EL (cell line): Measurements from ENCODE around the gene STMP1.
A peak's percentile ranks its signal among the peaks of the same experiment; 100 is the strongest.
"Not testable (repeated sequence)": the region's sequence is repeated elsewhere in the genome, so short reads cannot be mapped to it uniquely, and the experiment has no call there.

ENCODE experiments used
- DNase-seq: peaks from one replicate; pipeline ENCODE4 v3.0.0-alpha.2; 2016

Gene STMP1

GRCh38 chr7:135662373-135663114, at the start of gene STMP1:
STMP1 (plus strand) TSS chr7:135662514.
- DNase-seq, result peak; percentile 93

DNA sequence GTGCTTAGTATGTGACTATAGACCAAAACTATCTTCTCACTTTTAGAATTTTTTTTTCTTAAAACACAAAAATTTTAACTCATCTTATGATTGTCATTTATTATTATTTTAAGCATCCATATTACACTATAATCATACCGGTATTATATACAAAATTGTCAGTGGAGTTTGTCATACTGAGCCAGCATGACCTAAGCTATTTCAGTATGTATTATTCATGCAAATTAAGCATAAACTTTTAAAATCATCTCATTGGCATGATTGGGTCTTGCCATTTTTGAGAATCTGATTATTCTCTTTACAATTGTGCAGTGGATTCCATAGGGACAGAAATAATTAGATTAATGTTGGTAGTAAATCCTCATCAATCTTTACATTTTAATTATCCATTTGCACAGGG, 46.2 kb upstream of the STMP1 start:
- no peak for DNase-seq

DNA sequence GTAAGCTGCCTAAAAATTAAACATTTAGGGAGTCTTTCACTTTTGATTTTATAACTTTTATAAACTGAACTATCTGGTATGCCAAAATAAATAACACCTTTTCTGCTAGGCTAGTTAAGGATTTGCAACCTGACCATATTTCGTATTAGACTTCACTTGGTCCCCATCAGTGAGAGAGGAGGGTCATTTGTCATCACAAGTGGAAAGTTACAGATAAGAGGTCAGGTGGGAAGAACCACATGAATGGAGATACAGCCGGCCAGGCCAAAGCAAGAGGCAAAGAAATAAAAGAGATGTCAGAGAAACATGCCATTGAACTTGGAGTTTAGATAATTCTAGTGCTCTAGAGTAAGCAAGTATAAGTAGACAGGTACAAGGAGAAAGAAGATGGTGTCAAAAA, 44.5 kb upstream of the STMP1 start:
- no peak for DNase-seq

- DNase-seq, result no peak
Measured at GRCh38 chr7:135618510-135618909, 43.8 kb upstream of the STMP1 start.

DNA sequence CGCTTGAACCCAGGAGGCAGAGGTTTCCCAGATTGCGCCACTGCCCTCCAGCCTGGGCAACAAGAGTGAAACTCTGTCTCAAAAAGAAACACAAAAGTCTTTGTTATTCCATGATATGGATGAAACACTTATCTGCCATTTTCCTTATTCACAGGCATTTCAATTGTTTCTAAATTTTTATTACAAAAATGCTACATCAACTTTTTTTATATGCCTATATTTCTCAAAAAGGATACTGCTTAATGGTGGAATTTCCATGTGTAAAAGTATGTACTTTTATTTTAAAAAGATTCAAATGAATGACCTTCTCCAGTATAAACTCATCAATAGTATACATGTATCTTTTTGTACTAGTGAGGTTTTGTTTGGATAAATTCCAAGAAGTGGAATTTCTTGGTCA, 41.9 kb upstream of the STMP1 start:
- no peak for DNase-seq

DNA sequence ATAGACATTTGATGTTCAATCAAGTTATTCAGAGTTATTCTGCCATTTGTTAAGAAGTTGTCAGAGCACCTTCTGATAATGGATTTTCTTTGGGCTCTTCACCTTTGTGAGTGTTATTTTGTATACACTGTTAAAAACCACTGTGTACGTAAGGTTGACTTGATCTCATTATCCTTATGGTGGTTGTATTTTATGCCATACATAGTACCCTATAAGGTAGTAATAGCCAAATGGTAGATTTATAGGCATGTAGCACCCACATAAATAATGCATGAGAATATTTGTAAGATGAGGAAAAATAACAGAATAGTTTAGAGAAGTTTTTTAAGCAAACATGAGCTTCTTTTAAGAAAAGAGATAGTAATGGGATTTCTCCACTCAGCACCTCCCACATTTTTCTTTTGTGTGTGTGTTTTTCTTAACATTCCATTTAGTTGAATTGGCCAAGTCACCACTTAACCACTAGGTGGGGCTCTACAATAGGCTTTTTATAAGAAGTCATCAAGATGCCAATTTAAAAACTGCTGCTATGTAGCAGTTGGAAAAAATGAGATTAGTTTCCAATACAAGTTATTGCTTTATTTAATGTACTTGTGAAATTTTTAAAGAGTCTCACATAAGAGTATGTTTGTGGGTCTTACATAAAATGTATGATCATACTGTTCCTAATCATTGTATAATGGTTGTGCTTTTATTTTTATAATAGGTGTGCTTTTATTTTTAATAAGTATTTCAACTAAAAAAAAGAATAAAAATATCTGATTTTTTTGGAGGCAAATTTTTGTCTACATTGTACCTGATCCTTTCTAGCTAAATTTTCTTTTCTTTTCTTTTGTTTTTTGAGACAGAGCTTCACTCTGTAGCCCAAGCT, 41.1 kb upstream of the STMP1 start:
- peak; percentile 84 for DNase-seq

- DNase-seq, result no peak
Measured at GRCh38 chr7:135634191-135634878, 28.0 kb upstream of the STMP1 start.

DNA sequence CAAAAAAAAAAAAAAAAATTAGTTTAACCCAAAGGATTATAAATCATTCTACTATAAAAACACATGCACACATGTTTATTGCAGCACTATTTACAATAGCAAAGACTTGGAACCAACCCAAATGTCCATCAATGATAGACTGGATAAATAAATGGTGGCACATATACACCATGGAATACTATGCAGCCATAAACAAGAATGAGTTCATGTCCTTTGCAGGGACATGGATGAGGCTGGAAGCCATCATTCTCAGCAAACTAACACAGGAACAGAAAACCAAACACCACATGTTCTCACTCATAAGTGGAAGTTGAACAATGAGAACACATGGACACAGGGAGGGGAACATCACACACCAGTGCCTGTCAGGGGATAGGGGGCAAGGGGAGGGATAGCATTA, 22.6 kb upstream of the STMP1 start:
- DNase-seq, result not testable (repeated sequence)

GRCh38 chr7:135644154-135644553, 18.2 kb upstream of the STMP1 start:
- DNase-seq, result no peak

GRCh38 chr7:135644729-135645128, 17.6 kb upstream of the STMP1 start:
- no peak for DNase-seq

GRCh38 chr7:135645296-135645904, 16.9 kb upstream of the STMP1 start:
- DNase-seq, result peak; percentile 38

DNA sequence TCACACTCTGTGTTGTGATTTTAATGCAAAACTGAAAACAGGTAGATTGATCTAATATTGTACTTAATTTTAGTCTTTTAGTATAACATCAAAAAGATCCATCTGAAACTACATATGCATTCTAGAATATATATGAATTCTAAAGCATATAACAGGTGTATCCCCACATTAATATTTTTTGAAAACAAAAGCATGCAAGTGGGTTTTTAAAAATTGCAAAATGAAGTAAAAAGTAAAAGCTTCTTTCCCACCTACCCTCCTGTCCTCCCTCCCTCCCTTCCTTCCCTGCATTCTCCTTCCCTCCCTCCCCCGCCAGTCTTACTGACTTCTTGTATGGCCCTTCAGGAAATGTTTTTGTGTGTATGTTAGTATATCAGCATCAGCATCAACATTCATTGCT, 14.6 kb upstream of the STMP1 start:
- DNase-seq, result no peak

DNA sequence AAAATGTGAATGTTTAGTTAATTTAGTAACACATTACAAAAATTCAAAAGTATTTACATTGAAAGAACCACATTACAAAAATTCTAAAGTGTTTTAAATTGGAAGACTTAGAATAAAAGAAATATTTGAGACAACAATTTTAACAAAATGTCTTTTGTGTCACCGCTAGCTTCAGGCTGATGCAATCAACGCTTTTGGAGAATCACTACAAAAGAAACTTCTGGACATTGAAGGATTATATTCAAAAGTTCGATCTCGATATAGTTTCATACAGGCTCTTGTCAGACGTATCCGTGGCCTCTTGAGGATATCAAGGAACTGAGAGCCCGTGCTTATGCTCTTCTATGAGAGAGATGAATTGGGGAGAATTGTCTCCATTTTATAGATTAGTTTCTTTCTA, 14.1 kb upstream of the STMP1 start:
- DNase-seq, result no peak

DNA sequence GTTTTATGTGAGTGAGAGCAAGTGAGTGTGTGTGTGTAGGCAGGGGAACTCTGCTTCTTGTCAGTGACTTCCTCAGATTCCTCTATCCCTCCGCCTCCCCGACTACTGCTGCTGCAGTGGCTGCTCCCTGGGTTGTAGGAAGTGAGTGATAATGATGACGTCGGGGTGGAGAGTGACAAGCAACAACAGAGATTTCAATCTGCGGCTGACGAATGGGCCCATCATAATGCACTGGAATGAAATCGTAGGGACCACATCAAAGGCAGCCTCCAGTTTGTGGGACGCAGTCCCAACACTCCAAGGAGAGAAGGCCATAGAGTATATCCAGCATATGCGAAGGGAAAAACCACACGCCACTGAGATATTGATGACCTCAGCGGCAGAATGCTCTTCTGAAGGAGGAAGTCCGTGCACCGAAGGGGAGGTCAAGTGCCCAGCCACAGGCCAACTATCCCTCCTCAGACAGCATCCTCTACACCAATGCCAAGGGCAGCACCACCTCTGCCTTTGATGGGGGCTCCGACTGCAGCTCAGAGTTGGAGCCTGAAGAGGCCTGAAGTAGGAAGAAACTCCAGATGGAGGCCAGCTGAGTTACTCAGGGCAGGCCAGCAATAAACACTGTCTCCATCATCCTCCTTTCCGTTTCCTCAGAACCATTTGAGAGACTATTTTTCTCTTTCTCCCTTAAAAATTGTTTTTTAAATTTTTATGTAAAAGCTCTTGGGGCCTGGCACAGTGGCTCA, 11.3 kb upstream of the STMP1 start:
- DNase-seq, result peak; percentile 78

GRCh38 chr7:135653340-135654080, 8.8 kb upstream of the STMP1 start:
- no peak for DNase-seq

DNA sequence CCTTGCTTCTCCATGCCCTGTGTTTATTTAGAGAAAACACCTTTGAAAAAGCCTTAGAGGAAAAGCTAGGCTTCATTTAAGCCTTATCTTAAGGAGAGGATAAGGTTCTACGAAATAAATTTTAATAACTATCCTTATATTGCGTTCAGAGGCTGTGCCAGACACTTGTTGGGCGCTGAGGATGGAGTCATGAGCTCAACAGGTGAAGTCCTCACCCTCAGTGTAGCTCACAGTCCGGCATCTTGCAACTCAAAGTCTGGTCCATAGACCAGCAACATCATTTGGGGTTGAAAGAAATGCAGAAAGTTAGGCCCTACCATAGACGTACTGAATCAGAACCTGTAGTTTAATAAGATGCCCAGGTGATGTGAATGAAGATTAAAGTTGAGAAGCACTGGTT, 3.8 kb upstream of the STMP1 start:
- no peak for DNase-seq

DNA sequence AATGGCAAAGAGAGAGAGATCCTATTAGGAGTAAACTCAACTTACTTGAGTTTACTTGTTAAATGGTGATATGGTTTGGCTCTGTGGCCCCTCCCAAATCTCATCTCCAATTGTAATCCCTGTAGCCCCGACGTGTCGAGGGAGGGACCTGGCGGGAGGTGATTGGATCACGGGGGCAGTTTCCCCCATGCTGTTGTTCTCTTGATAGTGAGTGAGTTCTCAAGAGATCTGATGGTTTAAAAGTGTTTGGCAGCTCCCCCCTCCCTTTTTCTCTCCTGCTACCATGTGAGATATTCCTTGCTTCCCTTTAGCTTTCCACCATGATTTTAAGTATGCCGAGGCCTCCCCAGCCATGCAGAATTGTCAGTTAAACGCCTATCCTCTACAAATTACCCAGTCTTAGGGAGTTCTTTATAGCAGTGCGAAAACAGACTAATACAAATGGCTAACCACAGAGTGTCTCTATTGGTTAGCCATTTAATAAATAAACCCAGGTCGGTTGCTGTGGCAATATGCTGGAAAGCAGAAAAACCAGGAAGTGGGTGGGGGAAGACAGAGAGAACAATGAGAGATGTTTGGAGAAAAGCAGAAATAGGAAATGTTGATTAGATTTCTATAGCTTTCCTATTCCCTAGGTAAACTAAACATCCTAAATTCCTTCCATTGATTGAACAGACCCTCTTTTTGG, 3.0 kb upstream of the STMP1 start:
- DNase-seq, result no peak

- DNase-seq, result no peak
Measured at GRCh38 chr7:135661311-135662122, 797 bp upstream of the STMP1 start.

GRCh38 chr7:135662123-135662372, 266 bp upstream of the STMP1 start:
- no peak for DNase-seq

GRCh38 chr7:135664046-135664589, 1.8 kb downstream of the STMP1 start:
- peak; percentile 22 for DNase-seq
